Stimulated activated naive CD8-positive, alpha-beta T cell treated with anti-CD3 and anti-CD28 coated beads, Interleukin-15, amount 100 ng/mL, for 72 hours (primary cell): ENCODE data around the gene LONP2.
A peak's percentile ranks its signal among the peaks of the same experiment; 100 is the strongest.

Experiments
- ATAC-seq: fragments of 150-1000 bp; cut with Tn5 transposase; 2 replicates; pipeline ENCODE4 v1.10.0; 2021; ENCODE audit warnings: mild to moderate bottlenecking, moderate library complexity
- DNase-seq, 2 donors: peaks; one replicate each; pipeline ENCODE4 v3.0.0; 2021 to 2022
- H3K27ac Mint-ChIP-seq, 2 donors: one replicate each; pipeline ENCODE4 v1.8.0; 2022; ENCODE audit warnings: mild to moderate bottlenecking in 2 of 2, mixed read lengths in 2 of 2, moderate library complexity in 2 of 2
- H3K27me3 Mint-ChIP-seq: one replicate; pipeline ENCODE4 v1.8.0; 2022; ENCODE audit warnings: mixed read lengths
- H3K4me1 Mint-ChIP-seq: one replicate; pipeline ENCODE4 v1.8.0; 2022; ENCODE audit warnings: mild to moderate bottlenecking, mixed read lengths
- H3K4me3 Mint-ChIP-seq, 2 donors: one replicate each; pipeline ENCODE4 v1.8.0; 2022; ENCODE audit warnings: mild to moderate bottlenecking in 2 of 2, mixed read lengths in 2 of 2, moderate library complexity in 1 of 2
- H3K9me3 Mint-ChIP-seq, 2 donors: one replicate each; pipeline ENCODE4 v1.8.0; 2022; ENCODE audit warnings: mixed read lengths in 2 of 2

The LONP2 gene

DNA sequence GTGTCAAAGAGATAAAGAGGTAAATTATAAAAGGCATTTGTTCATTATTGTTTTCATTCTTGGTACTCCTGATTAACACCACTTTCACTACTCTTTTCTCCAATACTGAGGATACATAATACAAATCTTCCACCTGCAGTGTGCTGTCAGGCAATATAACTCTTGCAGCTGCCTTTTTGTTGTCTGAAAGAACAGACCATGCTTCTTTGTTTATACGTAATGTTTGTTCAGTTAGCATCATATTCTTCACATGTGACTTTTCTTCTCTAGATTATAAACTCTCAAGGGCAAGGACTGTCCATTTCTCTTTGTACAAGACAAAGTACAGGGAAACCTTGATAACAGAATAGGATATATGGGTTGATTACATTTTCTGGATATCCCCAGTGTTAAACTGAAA lies 17.5 kb downstream of the LONP2 start:
- no peak overlapping the region for H3K4me3 Mint-ChIP-seq
- no peaks in the 10 kb centered on the region for H3K4me1 Mint-ChIP-seq
- H3K27ac Mint-ChIP-seq, result no peak overlapping the region
- no peak for DNase-seq
- H3K9me3 Mint-ChIP-seq, result peaks cover 0 to 8% of the 10 kb centered on the region in 2 donors
- H3K27me3 Mint-ChIP-seq, result no peaks in the 10 kb centered on the region
- no peak for ATAC-seq

- peaks cover 3% of the 10 kb centered on the region for H3K4me1 Mint-ChIP-seq
- H3K4me3 Mint-ChIP-seq, result no peak overlapping the region
- ATAC-seq, result no peak
- DNase-seq, result no peak
- no peak overlapping the region for H3K27ac Mint-ChIP-seq
- no peaks in the 10 kb centered on the region for H3K27me3 Mint-ChIP-seq
- peaks cover 0 to 8% of the 10 kb centered on the region in 2 donors for H3K9me3 Mint-ChIP-seq
Measured at GRCh38 chr16:48262631-48263030, 18.5 kb downstream of the LONP2 start.

- Mint-ChIP-seq H3K27ac (peak overlapping the region in 1 of 2 donors; percentile 69), H3K4me1 (peaks cover 10% of the 10 kb centered on the region), H3K9me3 (no peaks in the 10 kb centered on the region), H3K27me3 (no peaks in the 10 kb centered on the region), H3K4me3 (no peak overlapping the region)
- ATAC-seq (no peak), DNase-seq (no peak)
Measured at GRCh38 chr16:48269011-48269410, 24.9 kb downstream of the LONP2 start.

DNA sequence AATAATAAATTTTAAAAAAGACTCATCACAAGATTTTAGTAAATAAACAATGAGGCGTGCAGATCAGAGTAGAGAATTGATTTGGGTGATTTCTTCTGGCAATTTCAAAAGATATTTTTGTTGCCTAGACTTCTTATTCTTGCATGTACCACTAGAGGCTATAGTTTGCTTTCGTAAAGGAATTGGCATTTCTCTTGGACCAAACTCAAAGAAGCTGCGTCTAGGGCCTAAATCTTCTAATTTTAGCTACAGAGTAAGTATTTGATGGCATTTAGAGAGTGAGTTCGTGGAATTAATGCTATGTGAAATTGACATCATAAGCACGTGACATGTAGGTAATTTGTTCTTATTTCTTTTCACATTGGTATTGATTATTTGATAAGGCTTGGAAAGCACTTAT lies 27.6 kb downstream of the LONP2 start:
- Mint-ChIP-seq H3K27ac (no peak overlapping the region), H3K4me3 (no peak overlapping the region), H3K27me3 (no peaks in the 10 kb centered on the region), H3K9me3 (no peaks in the 10 kb centered on the region), H3K4me1 (peaks cover 10% of the 10 kb centered on the region)
- DNase-seq (no peak), ATAC-seq (no peak)

GRCh38 chr16:48272837-48273421 lies 28.8 kb downstream of the LONP2 start:
- no peaks in the 10 kb centered on the region for H3K27me3 Mint-ChIP-seq
- H3K4me3 Mint-ChIP-seq, result no peak overlapping the region
- no peak for ATAC-seq

GRCh38 chr16:48274476-48274875 lies 30.4 kb downstream of the LONP2 start:
- ATAC-seq (no peak), DNase-seq (no peak)
- Mint-ChIP-seq H3K4me1 (peaks cover 6% of the 10 kb centered on the region), H3K4me3 (no peak overlapping the region), H3K27ac (no peak overlapping the region), H3K27me3 (no peaks in the 10 kb centered on the region), H3K9me3 (no peaks in the 10 kb centered on the region)

More at GRCh38 chr16:48272837-48273421, 28.8 kb downstream of the LONP2 start:
- peak overlapping the region in 1 of 2 donors; percentile 72 for H3K27ac Mint-ChIP-seq
- H3K4me1 Mint-ChIP-seq, result peaks cover 4% of the 10 kb centered on the region
- no peak for DNase-seq
- H3K9me3 Mint-ChIP-seq, result no peaks in the 10 kb centered on the region

DNA sequence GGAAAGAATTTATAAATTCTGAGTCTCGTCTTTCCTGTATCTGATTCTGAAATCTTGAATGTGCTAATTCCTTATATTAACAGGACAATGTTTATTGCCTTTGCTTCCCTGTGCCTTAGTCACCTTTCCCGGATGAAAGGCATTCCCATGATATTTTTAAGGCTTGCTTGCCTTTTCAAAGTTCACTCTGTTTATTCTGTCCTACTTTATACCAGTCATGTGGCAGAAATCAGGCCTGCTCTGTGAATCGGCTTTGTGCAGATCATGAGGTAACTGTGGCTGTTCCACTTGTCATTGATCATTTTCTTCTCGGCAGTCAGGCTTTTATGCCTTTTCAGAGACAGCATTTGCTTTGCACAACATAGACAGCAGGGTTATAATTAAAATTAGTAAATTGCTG lies 32.0 kb downstream of the LONP2 start:
- Mint-ChIP-seq H3K4me1 (peaks cover 6% of the 10 kb centered on the region), H3K4me3 (no peak overlapping the region), H3K9me3 (no peaks in the 10 kb centered on the region), H3K27me3 (no peaks in the 10 kb centered on the region), H3K27ac (no peak overlapping the region)
- DNase-seq, result no peak
- ATAC-seq, result no peak

DNA sequence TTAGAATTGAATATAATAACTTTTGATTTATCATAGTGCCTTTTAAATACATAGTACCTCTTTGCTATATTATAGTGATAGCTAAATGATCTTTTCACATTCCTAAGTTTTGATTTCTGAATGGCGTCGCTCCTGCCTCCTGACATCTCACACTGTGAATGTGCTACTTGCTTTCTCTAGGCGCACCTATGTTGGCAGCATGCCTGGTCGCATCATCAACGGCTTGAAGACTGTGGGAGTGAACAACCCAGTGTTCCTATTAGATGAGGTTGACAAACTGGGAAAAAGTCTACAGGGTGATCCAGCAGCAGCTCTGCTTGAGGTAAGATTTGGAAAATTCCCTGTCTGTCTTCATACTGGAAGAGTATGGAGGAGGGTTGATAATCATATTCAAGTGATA lies 33.1 kb downstream of the LONP2 start:
- DNase-seq, result no peak
- H3K4me3 Mint-ChIP-seq, result no peak overlapping the region
- H3K27ac Mint-ChIP-seq, result no peak overlapping the region
- no peaks in the 10 kb centered on the region for H3K27me3 Mint-ChIP-seq
- H3K4me1 Mint-ChIP-seq, result peaks cover 6% of the 10 kb centered on the region
- no peak for ATAC-seq
- H3K9me3 Mint-ChIP-seq, result no peaks in the 10 kb centered on the region

- no peak overlapping the region for H3K4me3 Mint-ChIP-seq
- H3K9me3 Mint-ChIP-seq, result no peaks in the 10 kb centered on the region
- no peak for ATAC-seq
- peaks cover 6% of the 10 kb centered on the region for H3K4me1 Mint-ChIP-seq
- H3K27me3 Mint-ChIP-seq, result no peaks in the 10 kb centered on the region
- H3K27ac Mint-ChIP-seq, result no peak overlapping the region
- DNase-seq, result no peak
Measured at GRCh38 chr16:48279199-48279598, 35.1 kb downstream of the LONP2 start.

DNA sequence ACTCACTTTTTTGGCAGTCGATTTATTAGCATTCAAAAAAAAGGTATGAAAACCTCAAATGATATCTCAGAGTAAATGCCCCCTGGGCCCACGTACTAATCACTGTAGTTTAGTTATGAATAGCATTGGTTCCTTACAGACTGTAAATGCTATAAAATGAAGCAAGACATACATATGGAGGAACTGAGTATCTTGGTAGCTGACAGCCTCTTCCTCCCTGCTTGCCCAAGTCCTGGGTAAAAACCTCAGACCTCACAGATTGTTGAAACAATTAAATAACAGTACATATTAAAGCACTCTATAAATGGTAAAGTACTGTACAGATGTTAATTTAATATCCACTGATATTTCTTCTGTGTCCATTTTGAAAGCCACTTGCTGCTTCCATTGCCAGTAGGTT lies 36.4 kb downstream of the LONP2 start:
- H3K4me3 Mint-ChIP-seq, result no peak overlapping the region
- no peak overlapping the region for H3K27ac Mint-ChIP-seq
- H3K4me1 Mint-ChIP-seq, result peaks cover 15% of the 10 kb centered on the region
- H3K27me3 Mint-ChIP-seq, result no peaks in the 10 kb centered on the region
- ATAC-seq (no peak), DNase-seq (no peak)
- H3K9me3 Mint-ChIP-seq, result peaks cover 0 to 5% of the 10 kb centered on the region in 2 donors

DNA sequence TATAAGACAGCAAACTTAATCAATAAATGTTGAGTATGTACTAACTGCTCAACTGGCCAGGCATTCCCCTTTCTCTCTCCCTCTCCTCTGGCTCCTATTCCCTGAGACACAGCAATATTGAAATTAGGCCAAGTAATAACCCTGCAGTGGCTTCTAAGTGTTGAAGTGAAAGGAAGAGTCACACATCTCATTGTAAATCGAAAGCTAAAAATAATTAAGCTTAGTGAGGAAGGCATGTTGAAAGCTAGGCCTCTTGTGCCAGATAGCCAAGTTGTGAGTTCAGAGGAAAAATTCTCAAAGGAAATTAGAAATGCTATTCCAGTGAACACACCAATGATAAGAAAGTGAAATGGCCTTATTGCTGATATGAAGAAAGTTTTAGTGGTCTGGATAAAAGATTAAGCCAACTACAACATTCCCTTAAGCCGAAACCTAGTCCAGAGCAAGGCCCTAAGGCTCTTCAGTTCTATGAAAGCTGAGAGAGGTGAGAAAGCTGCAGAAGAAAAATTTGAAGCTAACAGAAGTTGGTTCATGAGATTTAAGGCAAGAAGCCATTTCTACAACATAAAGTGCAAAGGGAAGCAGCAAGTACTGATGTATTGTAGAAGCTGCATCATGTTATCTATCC lies 38.6 kb downstream of the LONP2 start:
- DNase-seq, result no peak
- peaks cover 16% of the 10 kb centered on the region for H3K4me1 Mint-ChIP-seq
- ATAC-seq, result no peak
- no peaks in the 10 kb centered on the region for H3K27me3 Mint-ChIP-seq
- no peak overlapping the region for H3K27ac Mint-ChIP-seq
- H3K9me3 Mint-ChIP-seq, result peaks cover 5 to 12% of the 10 kb centered on the region in 2 donors
- H3K4me3 Mint-ChIP-seq, result no peak overlapping the region

DNA sequence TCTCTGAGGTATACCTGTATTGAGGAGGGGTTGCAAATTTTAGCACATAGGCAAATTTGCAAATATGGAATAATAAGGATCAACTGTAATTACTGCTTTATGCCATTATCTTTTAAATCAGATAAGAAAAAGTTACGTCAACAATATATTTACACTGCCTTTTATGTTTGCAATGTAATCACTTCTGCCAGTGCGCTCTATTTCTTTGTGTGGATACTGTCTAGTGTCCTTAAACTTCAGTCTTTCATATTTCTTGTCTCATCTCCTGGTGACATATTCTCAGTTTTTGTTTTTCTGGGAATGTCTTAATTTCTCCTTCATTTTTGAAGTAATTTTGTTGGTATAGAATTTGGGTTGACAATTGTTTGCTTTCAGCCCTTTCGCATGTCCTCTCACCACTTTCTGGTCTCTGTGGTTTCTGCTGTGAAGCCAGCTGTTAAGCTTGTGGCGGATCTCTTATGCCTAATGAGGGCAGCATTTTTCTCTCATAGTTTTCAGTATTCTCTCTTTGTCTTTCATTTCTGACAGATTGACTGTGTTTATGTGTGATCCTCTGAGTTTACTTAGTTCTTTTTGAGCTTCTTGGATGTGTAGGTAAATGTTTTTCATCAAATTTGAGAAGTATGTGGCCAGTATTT lies 40.8 kb downstream of the LONP2 start:
- peaks cover 10% of the 10 kb centered on the region for H3K4me1 Mint-ChIP-seq
- H3K27ac Mint-ChIP-seq, result peak overlapping the region in 1 of 2 donors; percentile 71
- H3K9me3 Mint-ChIP-seq, result peaks cover 5 to 12% of the 10 kb centered on the region in 2 donors
- DNase-seq (no peak), ATAC-seq (no peak)
- H3K27me3 Mint-ChIP-seq, result no peaks in the 10 kb centered on the region
- no peak overlapping the region for H3K4me3 Mint-ChIP-seq

DNA sequence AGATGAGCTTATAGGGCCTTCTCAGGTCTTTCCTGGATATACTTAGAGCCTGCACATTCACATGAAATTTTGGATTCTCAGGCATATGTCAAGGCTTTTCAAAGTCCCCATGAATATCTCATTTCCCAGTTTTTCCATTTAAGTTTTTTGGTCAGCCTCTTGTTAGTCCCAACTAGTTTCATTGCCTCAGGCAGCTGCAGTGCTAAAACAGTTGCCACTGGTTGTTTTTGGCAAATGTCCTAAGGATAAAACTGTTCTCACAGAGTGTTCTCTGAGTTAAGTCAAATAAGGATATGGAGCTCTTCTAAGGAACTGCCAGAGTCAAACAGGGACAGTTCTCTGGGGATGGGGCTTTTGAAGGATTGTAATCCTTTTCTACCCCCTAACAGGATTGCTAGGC lies 43.1 kb downstream of the LONP2 start:
- H3K4me3 Mint-ChIP-seq, result no peak overlapping the region

GRCh38 chr16:48291303-48291702 lies 47.2 kb downstream of the LONP2 start:
- no peaks in the 10 kb centered on the region for H3K4me1 Mint-ChIP-seq
- no peaks in the 10 kb centered on the region for H3K27me3 Mint-ChIP-seq
- peak overlapping the region in 1 of 2 donors; percentile 4 for H3K27ac Mint-ChIP-seq
- DNase-seq (no peak), ATAC-seq (no peak)
- no peak overlapping the region for H3K4me3 Mint-ChIP-seq
- H3K9me3 Mint-ChIP-seq, result peaks cover 0 to 12% of the 10 kb centered on the region in 2 donors

More for the DNA sequence above, 43.1 kb downstream of the LONP2 start:
- Mint-ChIP-seq H3K27ac (no peak overlapping the region), H3K4me1 (peaks cover 10% of the 10 kb centered on the region), H3K9me3 (peaks cover 5 to 12% of the 10 kb centered on the region in 2 donors), H3K27me3 (no peaks in the 10 kb centered on the region)
- DNase-seq (no peak), ATAC-seq (no peak)

GRCh38 chr16:48291754-48292153 lies 47.7 kb downstream of the LONP2 start:
- peaks cover 0 to 7% of the 10 kb centered on the region in 2 donors for H3K9me3 Mint-ChIP-seq
- H3K27ac Mint-ChIP-seq, result peak overlapping the region in 1 of 2 donors; percentile 4
- no peaks in the 10 kb centered on the region for H3K4me1 Mint-ChIP-seq

DNA sequence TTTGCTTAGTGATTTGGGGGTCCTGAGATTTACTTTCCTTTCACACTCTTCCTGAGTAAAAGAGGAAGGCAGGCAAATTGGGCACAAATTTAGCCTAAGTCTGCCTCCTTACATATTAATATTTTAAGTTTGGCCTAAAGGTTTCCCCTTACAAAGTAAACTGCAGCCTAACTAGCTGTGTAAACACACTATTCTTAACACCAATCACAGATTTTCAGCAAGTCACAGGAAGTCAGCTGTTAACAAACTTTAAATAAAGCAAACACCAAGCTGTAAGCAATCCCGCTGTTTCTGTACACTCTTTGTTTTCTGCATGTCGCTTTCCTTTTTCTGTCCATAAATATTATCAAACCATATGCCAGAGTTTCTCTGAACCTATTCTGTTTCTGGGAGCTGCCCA lies 48.4 kb downstream of the LONP2 start:
- no peak overlapping the region for H3K4me3 Mint-ChIP-seq
- peaks cover 0 to under 1% of the 10 kb centered on the region in 2 donors for H3K9me3 Mint-ChIP-seq
- H3K27ac Mint-ChIP-seq, result peak overlapping the region in 1 of 2 donors; percentile 22
- no peaks in the 10 kb centered on the region for H3K27me3 Mint-ChIP-seq
- no peaks in the 10 kb centered on the region for H3K4me1 Mint-ChIP-seq
- ATAC-seq, result no peak
- no peak for DNase-seq

More at GRCh38 chr16:48291754-48292153, 47.7 kb downstream of the LONP2 start:
- ATAC-seq (no peak), DNase-seq (no peak)
- Mint-ChIP-seq H3K4me3 (no peak overlapping the region), H3K27me3 (no peaks in the 10 kb centered on the region)
